Trophoblast cell (in vitro differentiated cells and primary cell): ENCODE data around the gene PRKAR2A.

Experiments used
- DNase-seq, 2 donors: peaks; one replicate each; pipeline ENCODE4 v3.0.0-alpha.2; 2016
- H2AFZ ChIP-seq: 2 replicates; pipeline ENCODE4 v1.6.1; 2013; ENCODE audit warnings: low read length, moderate library complexity, mild to moderate bottlenecking; ENCODE audit not compliant: insufficient read depth, poor library complexity
- H2AK5ac ChIP-seq: 2 replicates; pipeline ENCODE4 v1.6.1; 2013; ENCODE audit warnings: mild to moderate bottlenecking, low read length
- H2BK120ac ChIP-seq: 2 replicates; pipeline ENCODE4 v1.6.1; 2013; ENCODE audit warnings: low read length, mild to moderate bottlenecking, moderate library complexity; ENCODE audit not compliant: insufficient read depth, poor library complexity
- H2BK12ac ChIP-seq: 2 replicates; pipeline ENCODE4 v1.6.1; 2013; ENCODE audit warnings: mild to moderate bottlenecking, low read length, moderate library complexity
- H2BK5ac ChIP-seq: 2 replicates; pipeline ENCODE4 v1.6.1; 2013; ENCODE audit warnings: low read length, low read depth, moderate library complexity, mild to moderate bottlenecking; ENCODE audit not compliant: poor library complexity
- H3K14ac ChIP-seq: 2 replicates; pipeline ENCODE4 v1.6.1; 2013; ENCODE audit warnings: mild to moderate bottlenecking, low read length
- H3K18ac ChIP-seq: 2 replicates; pipeline ENCODE4 v1.6.1; 2013; ENCODE audit warnings: mild to moderate bottlenecking, low read length
- H3K23ac ChIP-seq: 2 replicates; pipeline ENCODE4 v1.6.1; 2013; ENCODE audit warnings: low read length
- H3K27ac ChIP-seq: 2 replicates; pipeline ENCODE4 v1.5.1; 2013; ENCODE audit warnings: low read depth, mild to moderate bottlenecking, inconsistent platforms, low read length, moderate library complexity
- H3K27me3 ChIP-seq: 2 replicates; pipeline ENCODE4 v1.6.1; 2013; ENCODE audit warnings: inconsistent platforms, mild to moderate bottlenecking, low read length, moderate library complexity; ENCODE audit not compliant: insufficient read depth
- H3K36me3 ChIP-seq, 2 experiments: 1 replicate in 1 of 2; 2 replicates in 1 of 2; pipeline ENCODE4 v1.6.1; 2013; ENCODE audit warnings: low read length in 2 of 2, mild to moderate bottlenecking in 2 of 2, moderate library complexity in 1 of 2; ENCODE audit not compliant: insufficient read depth in 2 of 2, control insufficient read depth in 1 of 2
- H3K4ac ChIP-seq: 2 replicates; pipeline ENCODE4 v1.6.1; 2013; ENCODE audit warnings: low read depth, mild to moderate bottlenecking, low read length, moderate library complexity
- H3K4me1 ChIP-seq, 2 experiments: 1 replicate in 1 of 2; 2 replicates in 1 of 2; pipeline ENCODE4 v1.6.1; 2013; ENCODE audit warnings: low read length in 2 of 2, mild to moderate bottlenecking in 2 of 2, moderate library complexity in 1 of 2; ENCODE audit not compliant: insufficient read depth in 2 of 2, control insufficient read depth in 1 of 2
- H3K4me2 ChIP-seq: 2 replicates; pipeline ENCODE4 v1.6.1; 2013; ENCODE audit warnings: inconsistent platforms, mild to moderate bottlenecking, low read length, moderate library complexity
- H3K4me3 ChIP-seq: 2 replicates; pipeline ENCODE4 v1.5.1; 2013; ENCODE audit warnings: mild to moderate bottlenecking, low read depth, low read length, inconsistent platforms
- H3K79me1 ChIP-seq: one replicate; pipeline ENCODE4 v1.6.1; 2013; ENCODE audit warnings: low read length
- H3K79me2 ChIP-seq: 2 replicates; pipeline ENCODE4 v1.6.1; 2013; ENCODE audit warnings: low read length, mild to moderate bottlenecking; ENCODE audit not compliant: control insufficient read depth, insufficient read depth, poor library complexity
- H3K9ac ChIP-seq: 2 replicates; pipeline ENCODE4 v1.6.1; 2013; ENCODE audit warnings: mild to moderate bottlenecking, low read length
- H3K9me3 ChIP-seq: 2 replicates; pipeline ENCODE4 v1.6.1; 2013; ENCODE audit warnings: low read depth, mild to moderate bottlenecking, control low read depth, inconsistent platforms, low read length; ENCODE audit not compliant: insufficient read depth
- H4K12ac ChIP-seq: 2 replicates; pipeline ENCODE4 v1.6.1; 2013; ENCODE audit warnings: low read depth, mild to moderate bottlenecking, low read length, moderate library complexity
- H4K8ac ChIP-seq: 2 replicates; pipeline ENCODE4 v1.6.1; 2013; ENCODE audit warnings: low read depth, mild to moderate bottlenecking, low read length, moderate library complexity
- H4K91ac ChIP-seq: one replicate; pipeline ENCODE4 v1.6.1; 2013; ENCODE audit warnings: low read depth, mild to moderate bottlenecking, low read length, moderate library complexity
- WGBS: extraction: QIAGEN DNeasy Blood & Tissue Kit; methylation state at CpG from one replicate; pipeline ENCODE4 v1.1.7; 2013; ENCODE audit warnings: missing lambda C conversion rate; ENCODE audit not compliant: insufficient read length, insufficient coverage; ENCODE audit errors: extremely low coverage; 5-methylcytosine and 5-hydroxymethylcytosine counted together

Gene PRKAR2A

DNA sequence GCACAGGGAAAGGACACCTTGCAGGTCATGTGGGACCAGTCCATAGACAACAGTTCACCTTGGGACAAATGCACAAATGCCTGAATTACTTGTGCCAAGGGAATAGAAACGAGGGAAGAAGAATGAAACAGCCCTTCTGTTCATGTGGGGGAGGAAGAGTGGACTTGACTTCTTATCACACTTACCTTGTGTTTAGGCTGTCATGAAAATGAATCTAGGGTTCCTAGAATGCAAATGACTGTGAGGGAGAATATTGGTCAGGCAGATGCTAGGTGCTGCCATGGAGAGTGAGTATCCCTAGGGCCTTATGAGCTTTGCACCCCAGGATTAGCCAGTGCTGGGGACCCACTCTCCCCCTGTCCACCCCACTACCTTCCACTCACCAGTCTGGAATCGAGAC, 11.0 kb upstream of the PRKAR2A start:
- Histone ChIP-seq H3K79me2 (no peaks in the 10 kb centered on the region), H3K4ac (no peak overlapping the region), H4K8ac (no peak overlapping the region), H3K27me3 (no peaks in the 10 kb centered on the region), H3K4me1 (no peaks in the 10 kb centered on the region), H3K9me3 (no peaks in the 10 kb centered on the region), H2BK120ac (no peak overlapping the region), H3K9ac (no peak overlapping the region), H4K91ac (no peak overlapping the region), H3K14ac (no peak overlapping the region), H3K23ac (no peak overlapping the region), H3K27ac (no peak overlapping the region), H3K79me1 (no peaks in the 10 kb centered on the region), H2BK12ac (no peak overlapping the region), H2BK5ac (no peak overlapping the region), H3K18ac (no peak overlapping the region), H3K36me3 (peaks cover 2% of the 10 kb centered on the region in 2 experiments), H3K4me3 (no peak overlapping the region), H3K4me2 (no peak overlapping the region), H2AK5ac (no peak overlapping the region), H2AFZ (no peak overlapping the region), H4K12ac (no peak overlapping the region)
- WGBS: no CpG with 5 or more reads among the region's 2 CpGs
- no peak for DNase-seq

DNA sequence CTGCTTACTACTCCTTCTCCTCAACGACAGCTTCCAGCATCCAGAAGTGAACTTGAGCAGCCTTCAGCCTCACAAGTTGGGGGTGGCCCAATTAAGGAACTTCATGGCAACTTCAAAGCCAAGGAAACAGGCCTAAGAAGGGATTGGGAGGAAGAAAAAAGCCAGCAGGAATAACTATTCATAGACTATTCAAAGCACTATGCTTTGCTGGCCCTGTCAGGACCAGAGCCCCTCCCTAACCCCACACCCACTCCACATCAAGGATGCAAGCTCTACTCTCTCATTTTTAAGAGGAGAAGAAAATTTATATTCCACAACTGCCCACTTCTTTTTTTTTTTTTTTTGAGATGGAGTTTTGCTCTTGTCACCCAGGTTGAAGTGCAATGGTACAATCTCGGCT, 10.0 kb upstream of the PRKAR2A start:
- no peak overlapping the region for H3K23ac ChIP-seq
- no CpG with 5 or more reads among the region's 2 CpGs for WGBS
- H3K14ac ChIP-seq: no peak overlapping the region
- H4K91ac ChIP-seq: no peak overlapping the region
- no peak overlapping the region for H3K4me2 ChIP-seq
- H3K36me3 ChIP-seq: peaks cover 2% of the 10 kb centered on the region in 2 experiments
- H4K12ac ChIP-seq: no peak overlapping the region
- no peak overlapping the region for H2AK5ac ChIP-seq
- no peak overlapping the region for H3K27ac ChIP-seq
- no peak overlapping the region for H3K4ac ChIP-seq
- no peaks in the 10 kb centered on the region for H3K79me2 ChIP-seq
- H3K79me1 ChIP-seq: no peaks in the 10 kb centered on the region
- no peaks in the 10 kb centered on the region for H3K9me3 ChIP-seq
- no peak overlapping the region for H2AFZ ChIP-seq
- H4K8ac ChIP-seq: no peak overlapping the region
- H3K9ac ChIP-seq: no peak overlapping the region
- no peak overlapping the region for H2BK120ac ChIP-seq
- DNase-seq: no peak
- no peak overlapping the region for H3K18ac ChIP-seq
- H3K27me3 ChIP-seq: no peaks in the 10 kb centered on the region
- no peak overlapping the region for H2BK5ac ChIP-seq
- H3K4me1 ChIP-seq: no peaks in the 10 kb centered on the region
- H3K4me3 ChIP-seq: no peak overlapping the region
- H2BK12ac ChIP-seq: no peak overlapping the region

DNA sequence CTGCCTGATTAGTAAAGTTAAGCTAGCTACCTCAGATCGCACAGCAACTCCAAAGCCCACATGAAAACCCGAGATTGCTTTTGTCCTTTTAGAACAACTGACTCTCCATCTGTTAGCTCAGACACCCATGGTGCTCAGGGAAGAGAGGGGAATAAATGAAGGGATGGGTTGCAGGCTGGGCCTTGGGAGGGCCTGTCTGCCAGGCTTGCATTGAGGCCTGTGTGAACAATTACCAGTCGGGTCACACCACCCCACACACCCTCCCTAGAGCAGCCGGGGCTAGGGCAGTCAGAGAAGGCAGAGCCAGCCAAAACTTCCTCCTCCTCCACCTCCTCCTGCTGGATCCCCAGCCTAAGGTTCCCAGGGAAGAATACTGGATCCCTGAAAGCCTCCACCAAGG, 8.8 kb upstream of the PRKAR2A start:
- H3K23ac ChIP-seq: no peak overlapping the region
- H2BK120ac ChIP-seq: no peak overlapping the region
- no peak overlapping the region for H3K4ac ChIP-seq
- H2AK5ac ChIP-seq: no peak overlapping the region
- H3K79me2 ChIP-seq: no peaks in the 10 kb centered on the region
- no peak overlapping the region for H3K14ac ChIP-seq
- H3K4me3 ChIP-seq: no peak overlapping the region
- no peaks in the 10 kb centered on the region for H3K4me1 ChIP-seq
- no peak overlapping the region for H2AFZ ChIP-seq
- H3K4me2 ChIP-seq: no peak overlapping the region
- H2BK12ac ChIP-seq: no peak overlapping the region
- no peak overlapping the region for H3K9ac ChIP-seq
- peaks cover 0 to 2% of the 10 kb centered on the region in 2 experiments for H3K36me3 ChIP-seq
- no peak overlapping the region for H4K12ac ChIP-seq
- H3K27me3 ChIP-seq: no peaks in the 10 kb centered on the region
- no peak overlapping the region for H3K27ac ChIP-seq
- no peaks in the 10 kb centered on the region for H3K9me3 ChIP-seq
- H4K91ac ChIP-seq: no peak overlapping the region
- DNase-seq: no peak
- no peak overlapping the region for H3K18ac ChIP-seq
- no peak overlapping the region for H2BK5ac ChIP-seq
- H3K79me1 ChIP-seq: no peaks in the 10 kb centered on the region
- no CpG with 5 or more reads among the region's 4 CpGs for WGBS
- H4K8ac ChIP-seq: no peak overlapping the region

DNA sequence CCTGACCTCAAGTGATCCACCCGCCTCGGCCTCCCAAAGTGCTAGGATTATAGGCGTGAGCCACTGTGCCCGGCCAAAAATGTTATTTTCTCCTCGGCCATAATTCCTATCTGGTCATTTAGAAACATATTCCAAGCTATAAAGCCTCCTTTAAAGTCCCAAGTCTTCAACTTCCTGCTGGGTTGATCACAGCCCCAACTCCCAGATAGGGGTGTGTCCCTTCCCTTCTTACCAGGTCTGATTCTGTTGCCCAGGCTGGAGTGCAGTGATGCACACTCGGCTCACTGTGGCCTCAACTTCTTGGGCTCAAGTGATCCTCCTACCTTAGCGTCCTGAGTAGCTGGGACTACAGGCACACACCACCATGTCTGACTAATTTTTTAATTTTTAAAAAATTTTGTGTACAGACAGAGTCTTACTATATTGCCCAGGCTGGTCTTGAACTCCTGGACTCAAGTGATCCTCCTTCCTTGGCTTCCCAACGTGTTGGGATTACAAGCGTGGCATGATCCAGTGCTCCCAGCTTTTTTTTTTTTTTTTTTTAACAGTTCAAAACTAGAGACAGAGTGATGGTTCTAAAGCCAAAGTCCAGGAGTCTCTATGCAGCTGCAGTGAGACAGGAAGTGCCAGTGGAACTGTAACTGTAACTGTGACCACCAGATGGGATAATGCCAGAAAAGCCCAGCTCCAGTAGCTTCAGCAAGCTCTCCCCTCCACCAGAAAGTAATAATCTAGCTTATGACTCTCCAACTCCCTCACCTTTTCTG, 8.2 kb upstream of the PRKAR2A start:
- no peak overlapping the region for H3K4me3 ChIP-seq
- no peaks in the 10 kb centered on the region for H3K79me2 ChIP-seq
- no peak overlapping the region for H2BK5ac ChIP-seq
- no peaks in the 10 kb centered on the region for H3K79me1 ChIP-seq
- H2AFZ ChIP-seq: no peak overlapping the region
- H3K36me3 ChIP-seq: peaks cover 0 to 2% of the 10 kb centered on the region in 2 experiments
- WGBS: no CpG with 5 or more reads among the region's 9 CpGs
- no peak overlapping the region for H2BK12ac ChIP-seq
- H3K23ac ChIP-seq: no peak overlapping the region
- no peak overlapping the region for H2AK5ac ChIP-seq
- no peak overlapping the region for H3K27ac ChIP-seq
- H3K14ac ChIP-seq: no peak overlapping the region
- H3K9me3 ChIP-seq: no peaks in the 10 kb centered on the region
- H3K4me2 ChIP-seq: no peak overlapping the region
- no peak for DNase-seq
- no peak overlapping the region for H3K18ac ChIP-seq
- no peak overlapping the region for H4K91ac ChIP-seq
- H3K9ac ChIP-seq: no peak overlapping the region
- no peak overlapping the region for H3K4ac ChIP-seq
- H3K4me1 ChIP-seq: no peaks in the 10 kb centered on the region
- H2BK120ac ChIP-seq: no peak overlapping the region
- no peaks in the 10 kb centered on the region for H3K27me3 ChIP-seq
- no peak overlapping the region for H4K12ac ChIP-seq
- no peak overlapping the region for H4K8ac ChIP-seq
